Endodermal cell (in vitro differentiated cells): Measurements from ENCODE around the gene PAX7. TPM values are rescaled to one million over a fixed set of nuclear protein-coding genes. Genes with fewer than 3 reads are reported as not detected.

Experiments used
- DNase-seq: peaks from one replicate; pipeline ENCODE4 v3.0.0-alpha.2; 2017
- H3K27ac ChIP-seq: 2 replicates; pipeline ENCODE4 v1.5.1; 2013; ENCODE audit warnings: mild to moderate bottlenecking, low read depth, low read length, moderate library complexity
- H3K27me3 ChIP-seq: 2 replicates; pipeline ENCODE4 v1.6.1; 2013; ENCODE audit warnings: mild to moderate bottlenecking, low read length, moderate library complexity; ENCODE audit not compliant: insufficient read depth, control insufficient read depth, poor library complexity, severe bottlenecking
- H3K36me3 ChIP-seq: 2 replicates; pipeline ENCODE4 v1.7.0; 2013; ENCODE audit warnings: mild to moderate bottlenecking, low read length, moderate library complexity; ENCODE audit not compliant: control insufficient read depth, insufficient read depth
- H3K4me1 ChIP-seq: one replicate; pipeline ENCODE4 v1.7.0; 2013; ENCODE audit warnings: low read length; ENCODE audit not compliant: control insufficient read depth, insufficient read depth
- H3K4me3 ChIP-seq: 2 replicates; pipeline ENCODE4 v1.5.1; 2013; ENCODE audit warnings: mild to moderate bottlenecking, low read length, moderate library complexity
- H3K9ac ChIP-seq: 2 replicates; pipeline ENCODE4 v1.6.1; 2013; ENCODE audit warnings: mild to moderate bottlenecking, low read length, moderate library complexity; ENCODE audit not compliant: poor library complexity, severe bottlenecking; ENCODE audit errors: extremely low read depth
- H3K9me3 ChIP-seq: 2 replicates; pipeline ENCODE4 v1.6.1; 2013; ENCODE audit warnings: mild to moderate bottlenecking, low read length, moderate library complexity; ENCODE audit not compliant: control insufficient read depth
- H3K27ac Mint-ChIP-seq: 2 replicates; pipeline ENCODE4 v1.8.0; 2020; ENCODE audit warnings: mixed read lengths
- H3K27me3 Mint-ChIP-seq: 2 replicates; pipeline ENCODE4 v1.8.0; 2021; ENCODE audit warnings: mild to moderate bottlenecking, mixed read lengths; ENCODE audit not compliant: insufficient read depth
- H3K36me3 Mint-ChIP-seq: 2 replicates; pipeline ENCODE4 v1.8.0; 2020; ENCODE audit warnings: low read depth, mixed read lengths
- H3K4me1 Mint-ChIP-seq: 2 replicates; pipeline ENCODE4 v1.8.0; 2020; ENCODE audit warnings: mixed read lengths
- H3K4me3 Mint-ChIP-seq: 2 replicates; pipeline ENCODE4 v1.8.0; 2020; ENCODE audit warnings: mild to moderate bottlenecking, moderate library complexity, mixed read lengths
- H3K9me3 Mint-ChIP-seq: 2 replicates; pipeline ENCODE4 v1.8.0; 2020; ENCODE audit warnings: mild to moderate bottlenecking, mixed read lengths
- WGBS, 2 experiments: methylation state at CpG; one replicate each; pipeline versions ENCODE4 v1.1.5 to v1.1.7; 2013; ENCODE audit warnings: missing lambda C conversion rate in 2 of 2, mixed read lengths in 1 of 2; ENCODE audit not compliant: insufficient coverage in 1 of 2, insufficient read length in 1 of 2; 5-methylcytosine and 5-hydroxymethylcytosine counted together
- total RNA-seq, 2 donors: library from RNA; stranded (reverse); fragmentation: NEBNext Ultra II Directional in 1 of 2; extraction: Animal tissue kit (Norgen Biotek cat#: 25700) in 1 of 2; gene quantifications; 2 replicates in 1 of 2; 3 replicates in 1 of 2; pipeline ENCODE4 v1.2.1, GENCODE V29; 2021
- TF ChIP-seq, protein P1 (sequence below): fragments of 200-600 bp; sonication (generic); conservative IDR thresholded peaks from 2 replicates; pipeline ENCODE4 v1.5.0; 2021; ENCODE audit warnings: antibody characterized with exemption, mild to moderate bottlenecking

Gene PAX7
- total RNA-seq, 2 donors from 2014 or later: 2.2 to 2.4 TPM

GRCh38 chr1:18731148-18731547, 100.5 kb downstream of the PAX7 start:
- H3K9me3 Mint-ChIP-seq: no peaks in the 10 kb centered on the region
- H3K4me1 Mint-ChIP-seq: peaks cover 47% of the 10 kb centered on the region
- H3K4me3 Mint-ChIP-seq: no peak overlapping the region
- peaks cover 24% of the 10 kb centered on the region for H3K4me1 ChIP-seq
- TF ChIP-seq, protein P1, sequence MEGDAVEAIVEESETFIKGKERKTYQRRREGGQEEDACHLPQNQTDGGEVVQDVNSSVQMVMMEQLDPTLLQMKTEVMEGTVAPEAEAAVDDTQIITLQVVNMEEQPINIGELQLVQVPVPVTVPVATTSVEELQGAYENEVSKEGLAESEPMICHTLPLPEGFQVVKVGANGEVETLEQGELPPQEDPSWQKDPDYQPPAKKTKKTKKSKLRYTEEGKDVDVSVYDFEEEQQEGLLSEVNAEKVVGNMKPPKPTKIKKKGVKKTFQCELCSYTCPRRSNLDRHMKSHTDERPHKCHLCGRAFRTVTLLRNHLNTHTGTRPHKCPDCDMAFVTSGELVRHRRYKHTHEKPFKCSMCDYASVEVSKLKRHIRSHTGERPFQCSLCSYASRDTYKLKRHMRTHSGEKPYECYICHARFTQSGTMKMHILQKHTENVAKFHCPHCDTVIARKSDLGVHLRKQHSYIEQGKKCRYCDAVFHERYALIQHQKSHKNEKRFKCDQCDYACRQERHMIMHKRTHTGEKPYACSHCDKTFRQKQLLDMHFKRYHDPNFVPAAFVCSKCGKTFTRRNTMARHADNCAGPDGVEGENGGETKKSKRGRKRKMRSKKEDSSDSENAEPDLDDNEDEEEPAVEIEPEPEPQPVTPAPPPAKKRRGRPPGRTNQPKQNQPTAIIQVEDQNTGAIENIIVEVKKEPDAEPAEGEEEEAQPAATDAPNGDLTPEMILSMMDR: no peak
- H3K27ac ChIP-seq: no peak overlapping the region
- H3K36me3 ChIP-seq: no peaks in the 10 kb centered on the region
- peak; percentile 47 for DNase-seq
- H3K9ac ChIP-seq: no peak overlapping the region
- H3K27me3 Mint-ChIP-seq: peaks cover 39% of the 10 kb centered on the region
- H3K4me3 ChIP-seq: no peak overlapping the region
- WGBS, 2 experiments: 64 to 76% methylated on average over 5 to 6 of the region's 6 CpGs
- H3K36me3 Mint-ChIP-seq: no peaks in the 10 kb centered on the region
- no peak overlapping the region for H3K27ac Mint-ChIP-seq
- H3K27me3 ChIP-seq: no peaks in the 10 kb centered on the region
- H3K9me3 ChIP-seq: no peaks in the 10 kb centered on the region

- Histone ChIP-seq H3K27me3 (no peaks in the 10 kb centered on the region), H3K9me3 (no peaks in the 10 kb centered on the region), H3K9ac (no peak overlapping the region), H3K4me1 (peaks cover 24% of the 10 kb centered on the region), H3K36me3 (no peaks in the 10 kb centered on the region), H3K27ac (no peak overlapping the region), H3K4me3 (no peak overlapping the region)
- DNase-seq: peak; percentile 60
- TF ChIP-seq, protein P1: no peak
- Mint-ChIP-seq H3K27me3 (peaks cover 39% of the 10 kb centered on the region), H3K36me3 (no peaks in the 10 kb centered on the region), H3K4me3 (no peak overlapping the region), H3K27ac (no peak overlapping the region), H3K4me1 (peaks cover 41% of the 10 kb centered on the region), H3K9me3 (no peaks in the 10 kb centered on the region)
- 79 to 84% methylated on average over 4 to 10 of the region's 10 CpGs for WGBS, 2 experiments
These were observed 101.1 kb downstream of the PAX7 start for GRCh38 chr1:18731591-18732235.

DNA sequence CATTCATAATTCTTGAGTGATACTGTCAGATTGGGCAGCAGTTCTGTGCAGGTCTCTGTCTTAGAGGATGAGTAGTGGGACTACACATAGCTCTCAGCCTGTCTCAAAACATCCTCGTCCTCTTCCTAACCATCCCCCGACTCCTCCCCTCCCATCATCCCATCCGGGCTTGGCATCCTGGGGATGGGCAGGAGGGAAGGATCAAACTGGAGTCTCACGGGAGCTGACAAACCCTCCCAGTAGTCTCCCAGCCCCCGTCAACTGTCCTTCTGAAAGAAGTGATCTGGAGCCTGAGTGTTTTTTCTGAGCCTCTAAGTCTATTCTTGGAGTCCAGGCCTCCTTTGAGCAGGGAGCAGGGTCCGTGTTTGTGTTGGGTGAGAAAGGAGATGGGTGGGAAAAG, 102.0 kb downstream of the PAX7 start:
- no peak overlapping the region for H3K4me3 ChIP-seq
- no peaks in the 10 kb centered on the region for H3K9me3 Mint-ChIP-seq
- TF ChIP-seq, protein P1: no peak
- 73% methylated on average over 6 of the region's 6 CpGs; no CpG with 5 or more reads in 1 of the 2 experiments for WGBS, 2 experiments
- peak; percentile 49 for DNase-seq
- H3K9ac ChIP-seq: no peak overlapping the region
- H3K4me3 Mint-ChIP-seq: no peak overlapping the region
- H3K9me3 ChIP-seq: no peaks in the 10 kb centered on the region
- H3K27ac ChIP-seq: no peak overlapping the region
- peaks cover 37% of the 10 kb centered on the region for H3K4me1 Mint-ChIP-seq
- no peaks in the 10 kb centered on the region for H3K36me3 Mint-ChIP-seq
- H3K36me3 ChIP-seq: no peaks in the 10 kb centered on the region
- H3K27me3 Mint-ChIP-seq: peaks cover 39% of the 10 kb centered on the region
- peak overlapping the region; percentile 8 for H3K27ac Mint-ChIP-seq
- no peaks in the 10 kb centered on the region for H3K27me3 ChIP-seq
- H3K4me1 ChIP-seq: peaks cover 24% of the 10 kb centered on the region
